HepG2 (cell line): ENCODE data around the gene GPR173. TPM values are rescaled to one million over a fixed set of nuclear protein-coding genes. Genes with fewer than 3 reads are reported as not detected.

Experiments used
- ATAC-seq: fragments of 200-7000 bp; cut with Tn5 transposase; 3 replicates; pipeline ENCODE4 v1.9.1; 2020; ENCODE audit warnings: mild to moderate bottlenecking, moderate library complexity
- BruUV-seq: library from RNA; stranded (reverse); fragments of 400-500 nt; replicated peaks from 2 replicates; lab custom pipeline; 2021; lab: Mats Ljungman, UMichigan
- CTCF ChIA-PET: fragments of 300-600 bp; formaldehyde crosslinking; extraction: SDS; loops from one replicate; lab custom pipeline; 2021; ENCODE audit warnings: low total read pairs, inconsistent platforms, low intra/inter-chr PET ratio; lab: Yijun Ruan, JAX
- POLR2A ChIA-PET: fragments of 350-600 bp; sonication (Branson Sonifier 250); formaldehyde crosslinking; loops from one replicate; lab custom pipeline; 2020; ENCODE audit warnings: antibody characterized with exemption, inconsistent platforms; lab: Yijun Ruan, JAX
- DNase-seq: peaks from one replicate; pipeline ENCODE4 v3.0.0-alpha.2; 2015; ENCODE audit warnings: low spot score
- FAIRE-seq: peaks from 3 replicates; lab custom pipeline; 2011; peaks lifted over from hg19 to GRCh38; lab: Jason Lieb, UNC
- H2AFZ ChIP-seq: one replicate; pipeline ENCODE4 v1.6.1; 2011; ENCODE audit warnings: low read length, inconsistent platforms
- H3K27ac ChIP-seq: fragments of 300-600 bp; 3 replicates; pipeline ENCODE4 v1.8.0; 2011; ENCODE audit warnings: mixed run types, mild to moderate bottlenecking, mixed read lengths, low read length, inconsistent platforms; ENCODE audit not compliant: insufficient read depth; ENCODE audit errors: extremely low read length
- H3K27me3 ChIP-seq, 2 experiments: fragments of 200-600 bp in 1 of 2; 2 replicates in 1 of 2; 3 replicates in 1 of 2; pipeline versions ENCODE4 v1.6.0 to v1.8.0; 2011; ENCODE audit warnings: low read length in 2 of 2, mild to moderate bottlenecking in 2 of 2, moderate library complexity in 2 of 2, inconsistent platforms in 1 of 2; ENCODE audit not compliant: insufficient read depth in 2 of 2, control insufficient read depth in 1 of 2
- H3K36me3 ChIP-seq, 2 experiments: fragments of 200-600 bp in 1 of 2; replicated peaks in 1 of 2; 2 replicates in 1 of 2; 3 replicates in 1 of 2; pipeline versions ENCODE4 v1.5.1 to v1.8.0; 2011; ENCODE audit warnings: low read length in 2 of 2, inconsistent platforms in 1 of 2; ENCODE audit not compliant: insufficient read depth in 2 of 2, control insufficient read depth in 1 of 2
- H3K4me1 ChIP-seq: 2 replicates; pipeline ENCODE4 v1.5.1; 2012; ENCODE audit warnings: low read length, inconsistent platforms; ENCODE audit not compliant: insufficient read depth
- H3K4me2 ChIP-seq: 2 replicates; pipeline ENCODE4 v1.6.0; 2011; ENCODE audit warnings: low read depth, low read length, inconsistent platforms
- H3K4me3 ChIP-seq, 3 experiments: fragments of 200-600 bp in 1 of 3; sonication (generic), shearing (Covaris generic) in 1 of 3; replicated peaks in 1 of 3; 2 replicates each; pipeline ENCODE4 v1.5.1; 2011 to 2016; ENCODE audit warnings: low read length in 3 of 3, inconsistent platforms in 2 of 3, low read depth in 2 of 3, mild to moderate bottlenecking in 2 of 3, control low read depth in 1 of 3, mixed read lengths in 1 of 3; ENCODE audit not compliant: insufficient read depth in 1 of 3
- H3K79me2 ChIP-seq: one replicate; pipeline ENCODE4 v1.6.1; 2011; ENCODE audit warnings: low read length, inconsistent platforms; ENCODE audit not compliant: insufficient read depth
- H3K9ac ChIP-seq: 2 replicates; pipeline ENCODE4 v1.6.0; 2011; ENCODE audit warnings: mild to moderate bottlenecking, low read depth, low read length, inconsistent platforms; ENCODE audit not compliant: insufficient read depth
- H3K9me3 ChIP-seq: 2 replicates; pipeline ENCODE4 v1.5.1; 2012; ENCODE audit warnings: mild to moderate bottlenecking, low read length
- H4K20me1 ChIP-seq: 2 replicates; pipeline ENCODE4 v1.6.0; 2011; ENCODE audit warnings: inconsistent platforms, mild to moderate bottlenecking, low read length, moderate library complexity; ENCODE audit not compliant: insufficient read depth
- FOSL1 ChIP-seq: sonication (generic); formaldehyde crosslinking; IDR thresholded peaks from 2 replicates; pipeline ENCODE4 v1.9.0; 2021; ENCODE audit warnings: missing genetic modification reagents, borderline replicate concordance
- FUBP1 ChIP-seq: sonication (generic); formaldehyde crosslinking; IDR thresholded peaks from 2 replicates; pipeline ENCODE4 v1.5.1; 2020; ENCODE audit warnings: missing genetic modification reagents, mild to moderate bottlenecking, borderline replicate concordance
- GATA4 ChIP-seq: sonication (generic); IDR thresholded peaks from 2 replicates; pipeline ENCODE4 v1.6.1; 2016; ENCODE audit warnings: antibody characterized with exemption, low read depth, borderline replicate concordance
- GTF2F1 ChIP-seq: fragments of 150-350 bp; IDR thresholded peaks from 2 replicates; pipeline ENCODE4 v1.6.1; 2014; ENCODE audit warnings: low read length
- KLF9 ChIP-seq: IDR thresholded peaks from 2 replicates; pipeline ENCODE4 v1.6.1; 2016; ENCODE audit warnings: low read depth
- MLLT10 ChIP-seq: sonication (generic); formaldehyde crosslinking; IDR thresholded peaks from 2 replicates; pipeline ENCODE4 v1.4.0; 2020; ENCODE audit warnings: missing genetic modification reagents
- NFRKB ChIP-seq: fragments of 450-650 bp; IDR thresholded peaks from 2 replicates; pipeline ENCODE4 v1.6.1; 2017
- RERE ChIP-seq: IDR thresholded peaks from 2 replicates; pipeline ENCODE4 v1.6.1; 2016; ENCODE audit warnings: low read depth, missing genetic modification reagents, missing compliant biosample characterization
- SAFB2 ChIP-seq: sonication (generic); formaldehyde crosslinking; IDR thresholded peaks from 2 replicates; pipeline ENCODE4 v1.5.1; 2020; ENCODE audit warnings: missing genetic modification reagents, low read depth, mild to moderate bottlenecking, borderline replicate concordance
- SALL2 ChIP-seq: sonication (generic); formaldehyde crosslinking; IDR thresholded peaks from 2 replicates; pipeline ENCODE4 v1.8.1; 2023; ENCODE audit warnings: mild to moderate bottlenecking, missing genetic modification reagents, inconsistent platforms
- TAF1 ChIP-seq: sonication (generic); formaldehyde crosslinking; IDR thresholded peaks from 2 replicates; pipeline ENCODE4 v1.4.0; 2020; ENCODE audit warnings: missing genetic modification reagents
- TOE1 ChIP-seq: sonication (generic); formaldehyde crosslinking; IDR thresholded peaks from 2 replicates; pipeline ENCODE4 v1.4.0; 2020; ENCODE audit warnings: mild to moderate bottlenecking, missing genetic modification reagents
- ZBTB37 ChIP-seq: sonication (generic); formaldehyde crosslinking; IDR thresholded peaks from 2 replicates; pipeline ENCODE4 v1.4.0; 2020; ENCODE audit warnings: mild to moderate bottlenecking, missing genetic modification reagents
- ZBTB8A ChIP-seq: sonication (generic); formaldehyde crosslinking; IDR thresholded peaks from 2 replicates; pipeline ENCODE4 v1.4.0; 2020; ENCODE audit warnings: mild to moderate bottlenecking, low read depth, missing genetic modification reagents, borderline replicate concordance
- ZFP41 ChIP-seq: sonication (generic); formaldehyde crosslinking; IDR thresholded peaks from 2 replicates; pipeline ENCODE4 v1.4.0; 2020; ENCODE audit warnings: mild to moderate bottlenecking, missing genetic modification reagents, borderline replicate concordance
- ZGPAT ChIP-seq: IDR thresholded peaks from 2 replicates; pipeline ENCODE4 v1.6.1; 2016; ENCODE audit warnings: mild to moderate bottlenecking
- WGBS: methylation state at CpG from one replicate; pipeline ENCODE4 v1.1.6; 2017; ENCODE audit warnings: low lambda C conversion rate; 5-methylcytosine and 5-hydroxymethylcytosine counted together
- in situ Hi-C: cut with HindIII; loops from 2 replicates; pipeline ENCODE4 v1.10.0; 2017; ENCODE audit warnings: low pct_unique_long_range_greater_than_20kb; ENCODE audit not compliant: extremely low pct_ligation_motif_present
- intact Hi-C: fragments of 100-400 bp; cut with micrococcal nuclease; formaldehyde crosslinking; loops from one replicate; pipeline ENCODE4 v1.10.0; 2022; ENCODE audit not compliant: unreplicated experiment
- polyA plus RNA-seq, 8 experiments: library from polyadenylated mRNA; depleted of rRNA in 3 of 8; stranded (reverse) in 7 of 8; unstranded in 1 of 8; fragments of >200 nt; fragmentation: Illumina TruSeq in 4 of 8; extraction: Trizol in 4 of 8; gene quantifications; 2 replicates each; pipeline versions ENCODE4 v1.2.1 to v1.2.3, GENCODE V29; 2011 to 2016; ENCODE audit warnings: low read depth in 4 of 8, missing spikeins in 1 of 8, mixed read lengths in 1 of 8; ENCODE audit not compliant: insufficient read depth in 1 of 8
- total RNA-seq, 5 experiments: library from RNA; depleted of rRNA; stranded (reverse); fragments of >200 nt; fragmentation: Illumina TruSeq; extraction: Trizol; gene quantifications; 2 replicates each; pipeline ENCODE4 v1.2.3, GENCODE V29; 2016; ENCODE audit warnings: low read depth in 1 of 5

Gene GPR173
- total and polyA plus RNA-seq, 2 of the 13 experiments (the other 11 are each of a cell fraction or from before 2014, with no cell fraction given), result 0.04 TPM; not detected in 1

- H3K36me3 ChIP-seq, result no peaks in the 10 kb centered on the region
- ChIA-PET POLR2A (no interaction called here), CTCF (no interaction called here)
- H3K9ac ChIP-seq, result no peak overlapping the region
- no peak overlapping the region for H2AFZ ChIP-seq
- FAIRE-seq (no peak), ATAC-seq (no peak), DNase-seq (no peak)
- no peaks in the 10 kb centered on the region for H4K20me1 ChIP-seq
- in situ Hi-C loops (no loop called here), intact Hi-C loops (no loop called here)
- no peak overlapping the region for H3K4me3 ChIP-seq
- no peaks in the 10 kb centered on the region for H3K27me3 ChIP-seq
- H3K79me2 ChIP-seq, result no peaks in the 10 kb centered on the region
- no peaks in the 10 kb centered on the region for H3K9me3 ChIP-seq
- no peaks in the 10 kb centered on the region for H3K4me1 ChIP-seq
- WGBS, result 25% methylated on average over 6 of the region's 6 CpGs
- no peak overlapping the region for H3K4me2 ChIP-seq
- BruUV-seq, result no TSS peak
- no peak overlapping the region for H3K27ac ChIP-seq
- no peak for TF ChIP-seq TAF1
- no peak for TF ChIP-seq NFRKB
- TF ChIP-seq FUBP1 (CRISPR knock-in tag), result no peak
- no peak for TF ChIP-seq FOSL1 (CRISPR knock-in tag)
- TF ChIP-seq ZBTB37 (CRISPR knock-in tag), result no peak
- TF ChIP-seq RERE (CRISPR knock-in tag), result no peak
- no peak for TF ChIP-seq TOE1 (CRISPR knock-in tag)
- TF ChIP-seq GATA4, result no peak
- TF ChIP-seq SALL2 (CRISPR knock-in tag), result no peak
- TF ChIP-seq MLLT10 (CRISPR knock-in tag), result no peak
- TF ChIP-seq SAFB2 (CRISPR knock-in tag), result no peak
- TF ChIP-seq KLF9, result no peak
- TF ChIP-seq ZFP41 (CRISPR knock-in tag), result no peak
- TF ChIP-seq ZGPAT (CRISPR knock-in tag), result no peak
- no peak for TF ChIP-seq GTF2F1
- TF ChIP-seq ZBTB8A (CRISPR knock-in tag), result no peak
Measured at GRCh38 chrX:53055244-53055849, 6.8 kb downstream of the GPR173 start.
